GM12878 (cell line): ENCODE measurements around the gene CCDC70. TPM values are rescaled to one million over a fixed set of nuclear protein-coding genes. Genes with fewer than 3 reads are reported as not detected.

ENCODE experiments used
- ATAC-seq: fragments of 200-7000 bp; cut with Tn5 transposase; 3 replicates; pipeline ENCODE4 v1.9.1; 2020; ENCODE audit warnings: mild to moderate bottlenecking, moderate library complexity
- BruUV-seq: library from RNA; stranded (reverse); fragments of 400-500 nt; replicated peaks from 2 replicates; lab custom pipeline; 2021; lab: Mats Ljungman, UMichigan
- CTCF ChIA-PET: fragments of 300-600 bp; sonication (Branson Sonifier 250); formaldehyde crosslinking; extraction: SDS; loops from one replicate; lab custom pipeline; 2021; ENCODE audit warnings: inconsistent platforms; lab: Yijun Ruan, JAX
- POLR2A ChIA-PET: fragments of 350-600 bp; formaldehyde crosslinking; extraction: SDS; loops from one replicate; lab custom pipeline; 2021; ENCODE audit warnings: inconsistent platforms; lab: Charles Lee
- RAD21 ChIA-PET: fragments of 300-600 bp; sonication (Branson Sonifier 250); formaldehyde crosslinking; loops from one replicate; lab custom pipeline; 2023; ENCODE audit warnings: antibody characterized with exemption; ENCODE audit not compliant: unreplicated experiment; lab: Charles Lee
- SMC1A ChIA-PET: fragments of 300-600 bp; sonication (Branson Sonifier 250); formaldehyde crosslinking; loops from one replicate; lab custom pipeline; 2023; ENCODE audit not compliant: unreplicated experiment, uncharacterized antibody; lab: Charles Lee
- DNase-seq: peaks from one replicate; pipeline ENCODE4 v3.0.0-alpha.2; 2011; ENCODE audit warnings: low read depth, low spot score
- FAIRE-seq: peaks from 3 replicates; lab custom pipeline; 2011; peaks lifted over from hg19 to GRCh38; lab: Jason Lieb, UNC
- H2AFZ ChIP-seq: 2 replicates; pipeline ENCODE4 v1.6.0; 2011; ENCODE audit warnings: low read depth, low read length, control low read depth; ENCODE audit not compliant: control insufficient read depth
- H3K27ac ChIP-seq: 2 replicates; pipeline ENCODE4 v1.5.1; 2011; ENCODE audit warnings: control low read depth; ENCODE audit not compliant: control insufficient read depth, insufficient read depth
- H3K27me3 ChIP-seq, 2 experiments: replicated peaks in 1 of 2; 2 replicates each; pipeline versions ENCODE4 v1.6.0 to v1.6.1; 2011; ENCODE audit warnings: low read length in 1 of 2; ENCODE audit not compliant: control insufficient read depth in 2 of 2, insufficient read depth in 2 of 2
- H3K36me3 ChIP-seq, 2 experiments: 2 replicates each; pipeline ENCODE4 v1.5.1; 2011; ENCODE audit warnings: low read length in 1 of 2; ENCODE audit not compliant: control insufficient read depth in 2 of 2, insufficient read depth in 2 of 2
- H3K4me1 ChIP-seq: 2 replicates; pipeline ENCODE4 v1.6.1; 2011; ENCODE audit warnings: mild to moderate bottlenecking, low read length, moderate library complexity, mixed read lengths; ENCODE audit not compliant: control insufficient read depth, insufficient read depth
- H3K4me2 ChIP-seq: 2 replicates; pipeline ENCODE4 v1.6.0; 2011; ENCODE audit warnings: control low read depth; ENCODE audit not compliant: control insufficient read depth, insufficient read depth
- H3K4me3 ChIP-seq: fragments of 200-600 bp; sonication (generic); 2 replicates; pipeline ENCODE4 v1.5.1; 2016
- H3K79me2 ChIP-seq: 2 replicates; pipeline ENCODE4 v1.6.0; 2011; ENCODE audit warnings: low read length; ENCODE audit not compliant: control insufficient read depth, insufficient read depth
- H3K9ac ChIP-seq: 2 replicates; pipeline ENCODE4 v1.8.0; 2011; ENCODE audit warnings: low read length, control low read depth, mixed read lengths; ENCODE audit not compliant: control insufficient read depth, insufficient read depth
- H3K9me3 ChIP-seq: replicated peaks from 3 replicates; pipeline ENCODE4 v1.5.1; 2011; ENCODE audit warnings: mild to moderate bottlenecking, low read length; ENCODE audit not compliant: control insufficient read depth, insufficient read depth
- H4K20me1 ChIP-seq: 2 replicates; pipeline ENCODE4 v1.6.0; 2011; ENCODE audit not compliant: control insufficient read depth, insufficient read depth
- CREM ChIP-seq: IDR thresholded peaks from 2 replicates; pipeline ENCODE4 v1.6.1; 2014; ENCODE audit warnings: antibody characterized with exemption, low read depth
- EGR1 ChIP-seq, 2 experiments: IDR thresholded peaks; 1 replicate in 1 of 2; 2 replicates in 1 of 2; pipeline ENCODE4 v1.6.1; 2011 to 2012; ENCODE audit warnings: low read depth in 2 of 2, low read length in 2 of 2, borderline replicate concordance in 1 of 2, mild to moderate bottlenecking in 1 of 2, moderate library complexity in 1 of 2
- MAX ChIP-seq: IDR thresholded peaks from 2 replicates; pipeline ENCODE4 v1.6.1; 2012; ENCODE audit warnings: low read depth, low read length, improper control_type of control experiment
- NBN ChIP-seq: fragments of 450-650 bp; IDR thresholded peaks from 2 replicates; pipeline ENCODE4 v1.6.1; 2016
- NR2F1 ChIP-seq: fragments of 450-650 bp; conservative IDR thresholded peaks from 2 replicates; pipeline ENCODE4 v1.6.1; 2017; ENCODE audit warnings: mild to moderate bottlenecking
- NRF1 ChIP-seq: conservative IDR thresholded peaks from 2 replicates; pipeline ENCODE4 v1.6.1; 2011; ENCODE audit warnings: mild to moderate bottlenecking, low read depth, low read length, improper control_type of control experiment
- TBL1XR1 ChIP-seq: IDR thresholded peaks from 2 replicates; pipeline ENCODE4 v1.6.1; 2012; ENCODE audit warnings: low read depth, low read length, improper control_type of control experiment
- YBX1 ChIP-seq: fragments of 450-650 bp; IDR thresholded peaks from 2 replicates; pipeline ENCODE4 v1.6.1; 2016; ENCODE audit warnings: antibody characterized with exemption
- ZNF384 ChIP-seq: IDR thresholded peaks from 2 replicates; pipeline ENCODE4 v1.6.1; 2012; ENCODE audit warnings: low read depth, mild to moderate bottlenecking, low read length, improper control_type of control experiment, borderline replicate concordance
- ZSCAN29 ChIP-seq: fragments of 450-650 bp; IDR thresholded peaks from 2 replicates; pipeline ENCODE4 v1.6.1; 2017; ENCODE audit warnings: mild to moderate bottlenecking, moderate library complexity
- WGBS: methylation state at CpG from one replicate; pipeline ENCODE4 v1.1.6; 2016; ENCODE audit warnings: low lambda C conversion rate; ENCODE audit not compliant: insufficient replicate concordance, insufficient coverage; ENCODE audit errors: missing lambda C conversion rate; 5-methylcytosine and 5-hydroxymethylcytosine counted together
- in situ Hi-C: fragments of 300-500 bp; cut with MboI; formaldehyde crosslinking; loops from 9 replicates; pipeline ENCODE4 v1.14.3; 2018; ENCODE audit warnings: mixed read lengths
- intact Hi-C: fragments of 100-400 bp; cut with micrococcal nuclease; formaldehyde crosslinking; loops from one replicate; pipeline ENCODE4 v1.14.2; 2022; ENCODE audit not compliant: unreplicated experiment
- polyA plus RNA-seq, 11 experiments: library from polyadenylated mRNA; depleted of rRNA in 4 of 11; unstranded in 6 of 11; stranded (reverse) in 5 of 11; fragments of >200 nt; fragmentation: Nextera tagmentation in 4 of 11; fragmentation: Illumina TruSeq in 1 of 11; extraction: Ambion mirVana in 4 of 11; extraction: Trizol in 1 of 11; gene quantifications; 1 replicate in 1 of 11; 2 replicates in 10 of 11; pipeline versions ENCODE4 v1.2.1 to v1.2.3, GENCODE V29; 2011 to 2016; ENCODE audit warnings: inconsistent platforms in 2 of 11, missing spikeins in 2 of 11, low read depth in 1 of 11
- total RNA-seq, 4 experiments: library from RNA; depleted of rRNA in 3 of 4; stranded (reverse); fragments of >200 nt in 3 of 4; fragmentation: Illumina TruSeq in 1 of 4; extraction: Trizol in 1 of 4; gene quantifications; 2 replicates each; pipeline versions ENCODE4 v1.2.1 to v1.2.3, GENCODE V29; 2013 to 2021
- TF ChIP-seq, protein P1 (sequence below): fragments of 450-650 bp; IDR thresholded peaks from 2 replicates; pipeline ENCODE4 v1.6.1; 2017; ENCODE audit warnings: mild to moderate bottlenecking

Gene CCDC70
- total and polyA plus RNA-seq, 10 of the 15 experiments (the other 5 are each of a cell fraction or from before 2014, with no cell fraction given), result not detected

GRCh38 chr13:51821606-51822005 is 40.2 kb upstream of the CCDC70 start:
- no peak for FAIRE-seq
- in situ Hi-C loops, result no loop called here
- Histone ChIP-seq H3K4me3 (no peak overlapping the region), H3K27me3 (no peaks in the 10 kb centered on the region), H3K4me2 (peak overlapping the region; percentile 11; the same call in 1 of the 2 replicates), H3K4me1 (peaks cover 30% of the 10 kb centered on the region), H3K36me3 (no peaks in the 10 kb centered on the region), H2AFZ (no peak overlapping the region; the same call in 1 of the 2 replicates), H4K20me1 (no peaks in the 10 kb centered on the region), H3K27ac (no peak overlapping the region), H3K9me3 (no peaks in the 10 kb centered on the region), H3K79me2 (no peaks in the 10 kb centered on the region), H3K9ac (no peak overlapping the region)
- TF ChIP-seq TBL1XR1 (no peak), NR2F1 (no peak), NRF1 (no peak), ZNF384 (peak; percentile 77; the same call in 1 of the 2 replicates)
- WGBS, result 13% methylated on average over 2 of the region's 2 CpGs
- POLR2A ChIA-PET, result interaction anchor here (0.6 to 0.8 kb wide), 4 partner anchors 9 to 461 kb away, joined by 3 to 6 read pairs (median 4); no protein-coding TSS in a partner anchor
- RAD21 ChIA-PET, result interaction anchor here (0.5 to 0.8 kb wide), 3 partner anchors 11 to 1427 kb away, joined by 3 to 4 read pairs (median 3); no protein-coding TSS in a partner anchor
- DNase-seq, result no peak
- ATAC-seq, result no peak; the same call in 2 of the 3 replicates
- no TSS peak for BruUV-seq
- SMC1A ChIA-PET, result interaction anchor here (0.6 to 4.9 kb wide), 3 partner anchors 11 to 723 kb away, joined by 3 to 36 read pairs (median 4); no protein-coding TSS in a partner anchor
- intact Hi-C loops, result no loop called here
- CTCF ChIA-PET, result interaction anchor here (0.7 to 6.3 kb wide), 7 partner anchors 9 to 306 kb away, joined by 3 to 44 read pairs (median 4); partner anchors contain the start of gene TMEM272

DNA sequence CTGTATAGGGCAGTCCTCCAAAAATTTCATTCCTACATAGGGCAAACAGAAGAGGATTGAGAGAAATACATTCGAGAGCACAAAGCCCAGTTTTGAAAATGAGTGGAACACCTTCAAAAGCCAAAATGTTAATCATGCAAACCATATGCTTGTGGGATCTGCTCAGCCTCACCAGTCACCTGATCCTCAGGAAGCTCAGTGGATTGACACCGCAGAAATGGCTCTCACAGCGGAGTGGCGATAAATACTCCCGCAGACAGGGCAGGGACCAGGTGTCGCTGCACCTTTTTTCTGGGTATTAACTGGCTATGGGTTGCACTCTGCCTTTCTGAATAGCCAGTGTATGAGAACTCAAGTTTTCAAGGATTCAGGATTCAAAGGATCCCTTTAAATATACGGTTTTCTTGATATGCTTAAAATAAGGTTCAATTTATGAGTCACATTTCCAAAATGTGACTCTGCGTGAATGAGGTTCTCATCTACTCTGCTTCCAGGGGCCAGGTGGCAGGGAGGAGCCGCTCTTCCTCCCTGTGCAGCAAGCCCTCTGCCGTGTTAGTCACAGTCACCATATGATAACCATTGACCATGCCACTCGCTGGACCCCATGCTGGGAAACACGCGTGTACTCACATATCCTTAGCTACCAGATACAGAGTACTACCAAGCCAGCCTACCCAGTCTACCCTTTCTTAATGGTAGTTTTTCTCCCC is 39.5 kb upstream of the CCDC70 start:
- no TSS peak for BruUV-seq
- no peak overlapping the region for H2AFZ ChIP-seq
- no peak overlapping the region for H3K27ac ChIP-seq
- ATAC-seq (no peak), DNase-seq (no peak), FAIRE-seq (no peak)
- no peaks in the 10 kb centered on the region for H3K36me3 ChIP-seq
- no peaks in the 10 kb centered on the region for H3K27me3 ChIP-seq
- no peak overlapping the region for H3K4me2 ChIP-seq
- CTCF ChIA-PET, result interaction anchor here (0.5 to 6.3 kb wide), 8 partner anchors 8 to 375 kb away, joined by 3 to 44 read pairs (median 6); partner anchors contain the start of gene TMEM272
- WGBS, result 79% methylated on average over 13 of the region's 13 CpGs
- no peak overlapping the region for H3K4me3 ChIP-seq
- no peaks in the 10 kb centered on the region for H3K9me3 ChIP-seq
- SMC1A ChIA-PET, result interaction anchor here (0.9 to 4.9 kb wide), 4 partner anchors 10 to 17 kb away, joined by 3 to 36 read pairs (median 8); no protein-coding TSS in a partner anchor
- in situ Hi-C loops (no loop called here), intact Hi-C loops (no loop called here)
- H3K79me2 ChIP-seq, result no peaks in the 10 kb centered on the region
- no peak overlapping the region for H3K9ac ChIP-seq
- POLR2A ChIA-PET, result interaction anchor here (0.8 to 1.7 kb wide), 2 partner anchors 10 to 369 kb away, joined by 3 to 6 read pairs; partner anchors contain the start of gene INTS6
- no peaks in the 10 kb centered on the region for H4K20me1 ChIP-seq
- H3K4me1 ChIP-seq, result peaks cover 30% of the 10 kb centered on the region
- RAD21 ChIA-PET, result interaction anchor here (0.7 to 1.4 kb wide), 4 partner anchors 10 to 1427 kb away, joined by 3 to 4 read pairs (median 4); no protein-coding TSS in a partner anchor
- TF ChIP-seq EGR1 (IDR thresholded peaks at IDR 0.05; ENCODE audit: borderline replicate concordance in 1 of 2, low read depth in 2 of 2, low read length in 2 of 2), result no peak
- TF ChIP-seq, protein P1, sequence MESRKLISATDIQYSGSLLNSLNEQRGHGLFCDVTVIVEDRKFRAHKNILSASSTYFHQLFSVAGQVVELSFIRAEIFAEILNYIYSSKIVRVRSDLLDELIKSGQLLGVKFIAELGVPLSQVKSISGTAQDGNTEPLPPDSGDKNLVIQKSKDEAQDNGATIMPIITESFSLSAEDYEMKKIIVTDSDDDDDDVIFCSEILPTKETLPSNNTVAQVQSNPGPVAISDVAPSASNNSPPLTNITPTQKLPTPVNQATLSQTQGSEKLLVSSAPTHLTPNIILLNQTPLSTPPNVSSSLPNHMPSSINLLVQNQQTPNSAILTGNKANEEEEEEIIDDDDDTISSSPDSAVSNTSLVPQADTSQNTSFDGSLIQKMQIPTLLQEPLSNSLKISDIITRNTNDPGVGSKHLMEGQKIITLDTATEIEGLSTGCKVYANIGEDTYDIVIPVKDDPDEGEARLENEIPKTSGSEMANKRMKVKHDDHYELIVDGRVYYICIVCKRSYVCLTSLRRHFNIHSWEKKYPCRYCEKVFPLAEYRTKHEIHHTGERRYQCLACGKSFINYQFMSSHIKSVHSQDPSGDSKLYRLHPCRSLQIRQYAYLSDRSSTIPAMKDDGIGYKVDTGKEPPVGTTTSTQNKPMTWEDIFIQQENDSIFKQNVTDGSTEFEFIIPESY, result no peak
- TF ChIP-seq MAX, result no peak
- no peak for TF ChIP-seq CREM
- no peak for TF ChIP-seq ZSCAN29
- no peak for TF ChIP-seq YBX1
- TF ChIP-seq NBN, result no peak
